IMR-90 (cell line): Measurements from ENCODE around the gene CBX8. TPM values are rescaled to one million over a fixed set of nuclear protein-coding genes. Genes with fewer than 3 reads are reported as not detected.

Source experiments
- BHLHE40 ChIP-seq: fragments of 150-350 bp; IDR thresholded peaks from 2 replicates; pipeline ENCODE4 v1.6.1; 2016; ENCODE audit warnings: mild to moderate bottlenecking, low read depth, low read length
- NFE2L2 ChIP-seq: fragments of 150-350 bp; IDR thresholded peaks from 2 replicates; pipeline ENCODE4 v1.6.1; 2016; ENCODE audit warnings: low read depth, mild to moderate bottlenecking, low read length
- RAD21 ChIP-seq: IDR thresholded peaks from 2 replicates; pipeline ENCODE4 v1.6.1; 2012; ENCODE audit warnings: low read length, improper control_type of control experiment
- polyA plus RNA-seq, 3 experiments: library from polyadenylated mRNA; depleted of rRNA; stranded (reverse); fragments of >200 nt; gene quantifications; 2 replicates each; pipeline ENCODE4 v1.2.3, GENCODE V29; 2012; ENCODE audit warnings: low replicate concordance in 1 of 3
- total RNA-seq: library from RNA; depleted of rRNA; stranded (reverse); fragments of >200 nt; gene quantifications from 2 replicates; pipeline ENCODE4 v1.2.3, GENCODE V29; 2012

CBX8 gene
- total and polyA plus RNA-seq, 2 of the 4 experiments (the other 2 are of a cell fraction), result 3.2 to 5.4 TPM

DNA sequence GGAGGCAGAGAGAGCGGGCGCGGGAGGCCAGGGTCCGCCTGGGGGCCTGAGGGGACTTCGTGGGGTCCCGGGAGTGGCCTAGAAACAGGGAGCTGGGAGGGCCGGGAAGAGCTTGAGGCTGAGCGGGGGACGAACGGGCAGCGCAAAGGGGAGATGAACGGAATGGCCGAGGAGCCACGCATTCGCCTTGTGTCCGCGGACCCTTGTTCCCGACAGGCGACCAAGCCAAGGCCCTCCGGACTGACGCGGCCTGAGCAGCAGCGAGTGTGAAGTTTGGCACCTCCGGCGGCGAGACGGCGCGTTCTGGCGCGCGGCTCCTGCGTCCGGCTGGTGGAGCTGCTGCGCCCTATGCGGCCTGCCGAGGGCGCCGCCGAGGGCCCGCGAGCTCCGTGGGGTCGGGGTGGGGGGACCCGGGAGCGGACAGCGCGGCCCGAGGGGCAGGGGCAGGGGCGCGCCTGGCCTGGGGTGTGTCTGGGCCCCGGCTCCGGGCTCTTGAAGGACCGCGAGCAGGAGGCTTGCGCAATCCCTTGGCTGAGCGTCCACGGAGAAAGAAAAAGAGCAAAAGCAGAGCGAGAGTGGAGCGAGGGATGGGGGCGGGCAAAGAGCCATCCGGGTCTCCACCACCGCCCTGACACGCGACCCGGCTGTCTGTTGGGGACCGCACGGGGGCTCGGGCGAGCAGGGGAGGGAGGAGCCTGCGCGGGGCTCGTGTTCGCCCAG lies 43.6 kb upstream of the CBX8 start (continued):
- TF ChIP-seq NFE2L2 (no peak), RAD21 (no peak), BHLHE40 (peak; percentile 62; the same call in 1 of the 2 replicates)
